Stimulated activated naive CD8-positive, alpha-beta T cell treated with anti-CD3 and anti-CD28 coated beads, Interleukin-15, Interleukin-2, amounts not matched to agents 100 U/mL and 50 U/mL, for 24 hours (primary cell): ENCODE results near the gene ADAMTS3.

Experiments
- ATAC-seq: fragments of 150-1000 bp; cut with Tn5 transposase; one replicate; pipeline ENCODE4 v1.10.0; 2021
- DNase-seq: peaks from one replicate; pipeline ENCODE4 v3.0.0; 2021

Gene ADAMTS3

GRCh38 chr4:72405417-72405816, 163.6 kb downstream of the ADAMTS3 start:
- ATAC-seq, result no peak
- DNase-seq, result no peak

DNA sequence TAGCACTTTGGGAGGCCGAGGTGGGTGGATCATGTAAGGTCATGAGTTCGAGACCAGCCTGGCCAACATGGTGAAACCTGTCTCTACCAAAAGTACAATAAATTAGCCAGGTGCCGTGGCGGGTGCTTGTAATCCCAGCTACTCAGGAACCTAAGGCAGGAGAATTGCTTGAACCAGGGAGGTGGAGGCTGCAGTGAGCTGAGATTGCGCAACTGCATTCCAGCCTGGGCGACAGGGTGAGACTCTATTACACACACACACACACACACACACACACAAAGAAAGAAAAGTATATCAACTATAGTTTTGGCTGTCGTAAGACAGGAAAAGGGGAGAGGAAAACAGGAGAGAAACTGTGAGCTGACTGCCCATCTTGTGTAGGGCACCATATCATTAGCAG, 171.7 kb downstream of the ADAMTS3 start:
- ATAC-seq (no peak), DNase-seq (no peak)

- ATAC-seq (no peak), DNase-seq (no peak)
Measured at GRCh38 chr4:72394012-72394663, 174.9 kb downstream of the ADAMTS3 start.

DNA sequence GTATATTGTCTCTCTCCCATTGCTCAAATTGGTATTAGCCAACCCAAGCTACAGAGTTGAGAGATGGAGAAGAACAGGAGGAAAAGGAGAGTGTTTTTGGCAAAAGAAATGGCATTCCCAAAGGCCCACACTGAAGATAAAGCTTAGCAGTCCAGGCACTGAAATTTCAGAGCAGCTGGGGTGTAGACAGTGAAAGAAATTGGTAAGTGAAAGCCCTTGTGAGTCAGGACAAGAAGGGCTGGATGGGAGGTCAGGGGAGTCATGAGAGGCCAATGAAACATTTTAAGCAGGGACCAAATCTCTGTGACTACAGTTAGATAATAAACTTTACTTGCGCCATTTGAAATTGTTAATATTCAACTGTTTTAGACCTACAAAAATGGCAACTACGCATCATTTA, 177.7 kb downstream of the ADAMTS3 start:
- no peak for DNase-seq
- no peak for ATAC-seq

- DNase-seq (no peak), ATAC-seq (no peak)
Measured at GRCh38 chr4:72390409-72390808, 178.6 kb downstream of the ADAMTS3 start.

GRCh38 chr4:72388521-72388920, 180.5 kb downstream of the ADAMTS3 start:
- no peak for ATAC-seq
- DNase-seq, result no peak

- DNase-seq, result no peak
- no peak for ATAC-seq
Measured at GRCh38 chr4:72387959-72388358, 181.1 kb downstream of the ADAMTS3 start.

DNA sequence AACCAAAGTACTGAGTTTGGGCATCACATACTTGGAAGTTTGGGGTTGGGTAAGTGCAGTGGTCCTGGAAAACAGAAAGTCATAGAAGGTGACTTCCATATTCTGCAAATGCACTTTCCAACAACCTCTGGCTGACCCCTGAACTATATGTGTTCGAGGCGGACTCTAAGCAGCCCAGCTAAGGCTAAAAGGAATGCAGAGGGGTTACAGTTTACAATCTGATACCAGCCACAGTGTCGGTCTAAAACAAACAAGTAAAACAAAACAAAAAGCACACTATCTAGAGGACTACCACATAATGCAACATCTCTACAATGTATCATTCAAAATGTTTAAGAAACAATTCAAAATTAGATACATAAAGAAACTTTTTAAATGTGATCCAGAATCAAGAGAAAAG, 185.6 kb downstream of the ADAMTS3 start:
- ATAC-seq (no peak), DNase-seq (no peak)

GRCh38 chr4:72378901-72379300, 190.1 kb downstream of the ADAMTS3 start:
- DNase-seq (no peak), ATAC-seq (no peak)

GRCh38 chr4:72377491-72378194, 191.4 kb downstream of the ADAMTS3 start:
- DNase-seq, result no peak
- ATAC-seq, result no peak

GRCh38 chr4:72376901-72377300, 192.1 kb downstream of the ADAMTS3 start:
- ATAC-seq, result no peak

DNA sequence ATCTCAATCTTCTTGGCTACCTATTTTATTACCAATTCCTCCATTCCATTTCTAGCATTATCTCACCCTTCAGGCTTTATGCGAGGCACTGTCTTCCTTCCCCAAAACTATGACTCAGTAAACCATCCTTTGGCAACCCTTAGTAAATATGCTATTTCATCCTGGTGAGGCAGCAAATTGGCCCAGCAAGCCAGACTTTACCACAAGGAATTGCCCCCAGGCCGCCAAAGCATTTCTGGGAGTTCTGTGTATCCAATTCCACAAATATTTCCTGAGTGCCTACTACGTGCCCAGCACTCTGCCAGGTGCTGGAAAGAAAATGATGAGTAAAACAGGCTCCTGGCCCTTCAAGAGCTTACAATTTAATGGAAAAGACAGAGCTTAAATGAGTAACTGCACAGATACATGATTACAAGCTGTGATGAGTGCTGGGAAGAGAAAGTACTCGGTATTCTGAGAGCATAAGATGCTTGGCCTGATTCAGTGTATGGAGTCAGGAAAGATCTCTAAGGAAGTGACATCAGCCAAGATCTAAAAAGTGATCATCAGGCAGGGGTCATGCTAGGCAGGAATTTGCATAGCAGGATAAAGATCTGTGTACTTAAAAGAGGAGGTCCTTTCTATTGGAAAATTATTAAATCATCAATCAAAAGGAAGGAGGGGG, 193.8 kb downstream of the ADAMTS3 start:
- DNase-seq (no peak), ATAC-seq (no peak)

More at GRCh38 chr4:72376901-72377300, 192.1 kb downstream of the ADAMTS3 start:
- DNase-seq, result no peak

DNA sequence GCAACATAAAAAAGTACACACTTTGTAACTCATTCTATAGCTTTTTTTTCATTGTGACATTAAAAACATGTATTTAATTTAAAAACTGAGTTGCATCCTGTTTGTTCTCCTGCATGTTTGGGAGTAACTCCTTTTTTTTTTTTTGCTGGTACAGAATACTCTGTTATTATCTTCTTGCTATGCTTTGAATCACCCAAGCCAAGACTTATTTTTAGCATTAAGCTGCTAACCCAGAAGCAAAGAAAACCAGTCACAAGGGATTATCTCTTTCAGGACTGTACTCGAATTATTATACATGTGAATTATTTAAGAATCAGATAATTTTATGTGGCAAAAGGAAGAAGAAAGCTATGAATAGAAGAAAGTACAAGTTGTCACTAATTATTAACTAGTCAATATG, 194.9 kb downstream of the ADAMTS3 start:
- DNase-seq, result no peak
- ATAC-seq, result no peak

DNA sequence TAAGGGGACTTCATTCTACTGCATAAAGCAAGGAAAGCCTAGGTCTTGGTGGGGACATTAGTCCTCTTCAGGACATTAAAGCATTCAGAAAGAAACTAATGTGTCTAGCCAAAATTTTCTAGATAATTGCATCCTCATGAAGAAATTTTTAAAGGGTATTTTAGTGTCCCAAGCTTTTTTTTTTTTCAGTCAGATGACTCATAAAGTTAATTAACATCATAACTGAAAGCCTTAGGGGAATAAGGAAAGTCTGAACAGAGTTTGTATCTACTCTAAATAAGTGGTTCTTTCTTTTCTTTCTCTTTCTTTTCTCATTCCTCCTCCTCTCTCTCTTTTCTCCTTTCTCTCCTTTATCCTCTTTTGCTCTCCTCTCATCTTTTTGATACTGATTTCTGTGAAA, 202.4 kb downstream of the ADAMTS3 start:
- no peak for ATAC-seq

DNA sequence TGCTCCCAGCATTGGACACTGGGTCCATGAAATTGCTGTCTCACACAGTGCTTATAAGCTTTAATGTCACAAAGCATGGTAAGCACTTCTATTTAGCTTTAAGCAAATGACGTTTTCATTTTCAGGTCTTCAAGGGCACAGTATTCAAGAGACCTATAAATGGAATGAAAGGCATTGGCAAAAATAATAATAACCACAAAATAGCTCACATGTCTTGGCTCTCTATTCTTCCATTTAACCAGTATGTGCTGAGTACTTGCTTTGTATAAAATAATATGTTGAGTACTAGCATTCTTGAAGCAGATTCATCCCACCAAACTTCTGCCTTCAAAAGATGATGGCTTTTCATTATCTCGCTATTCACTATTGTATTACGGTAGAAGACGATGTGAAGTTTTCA, 203.0 kb downstream of the ADAMTS3 start:
- no peak for DNase-seq

More for the DNA sequence above, 202.4 kb downstream of the ADAMTS3 start:
- DNase-seq, result no peak

DNA sequence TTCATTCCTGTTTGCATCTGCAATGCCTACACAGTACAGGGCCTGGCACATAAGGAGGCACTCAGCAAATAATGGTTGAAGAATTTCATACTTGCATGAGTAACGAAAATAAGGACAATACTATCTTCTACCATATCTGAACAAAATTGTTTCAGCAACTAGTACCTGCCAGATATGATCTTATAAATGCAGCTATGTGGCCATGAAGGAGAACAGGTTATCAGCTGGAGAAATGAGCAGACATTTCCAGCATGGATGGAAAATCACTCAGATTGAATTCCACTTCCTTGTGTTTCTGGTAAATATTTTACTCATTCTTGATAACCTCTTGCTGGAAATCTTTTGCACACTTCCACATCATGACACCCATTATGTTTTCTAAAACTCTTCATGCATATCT, 204.0 kb downstream of the ADAMTS3 start:
- no peak for ATAC-seq

More for the DNA sequence above, 203.0 kb downstream of the ADAMTS3 start:
- ATAC-seq, result no peak

DNA sequence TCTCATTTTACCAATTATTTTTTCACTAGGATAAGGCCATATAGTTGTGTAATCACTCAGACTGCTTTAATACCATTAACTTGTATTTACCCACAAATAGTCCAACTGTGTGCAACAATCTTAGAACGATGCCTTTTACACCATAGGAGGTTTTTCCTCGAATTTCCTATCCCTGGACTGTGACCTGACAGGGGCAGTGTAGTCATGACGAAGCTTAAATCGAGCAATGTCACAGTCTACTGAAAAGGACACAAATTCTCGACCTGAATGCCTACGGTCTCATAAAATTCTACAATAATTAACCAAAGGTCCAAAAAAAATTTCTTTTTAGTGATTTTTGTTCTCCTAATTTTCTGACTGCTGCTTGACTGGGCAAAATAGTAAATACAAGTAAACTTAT, 208.9 kb downstream of the ADAMTS3 start:
- DNase-seq (no peak), ATAC-seq (no peak)

More for the DNA sequence above, 204.0 kb downstream of the ADAMTS3 start:
- DNase-seq, result no peak

DNA sequence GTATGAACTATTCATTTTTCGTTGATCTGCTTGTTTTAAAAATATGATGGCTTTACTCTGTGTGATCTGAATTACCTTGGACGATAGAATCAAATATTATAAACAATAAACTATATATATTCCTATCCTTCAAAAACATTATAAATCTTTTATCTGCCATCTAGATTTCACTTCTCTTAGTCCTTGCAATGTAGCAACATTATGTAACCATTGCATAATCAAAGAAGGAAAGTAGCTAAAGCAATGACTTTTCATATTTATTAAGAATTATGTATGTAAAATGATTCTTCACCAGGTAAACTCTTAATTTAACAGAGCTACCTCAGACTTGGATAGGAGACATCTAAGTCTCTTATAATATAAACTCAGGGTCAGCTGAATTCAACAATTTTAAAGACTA, 210.5 kb downstream of the ADAMTS3 start:
- DNase-seq, result no peak

DNA sequence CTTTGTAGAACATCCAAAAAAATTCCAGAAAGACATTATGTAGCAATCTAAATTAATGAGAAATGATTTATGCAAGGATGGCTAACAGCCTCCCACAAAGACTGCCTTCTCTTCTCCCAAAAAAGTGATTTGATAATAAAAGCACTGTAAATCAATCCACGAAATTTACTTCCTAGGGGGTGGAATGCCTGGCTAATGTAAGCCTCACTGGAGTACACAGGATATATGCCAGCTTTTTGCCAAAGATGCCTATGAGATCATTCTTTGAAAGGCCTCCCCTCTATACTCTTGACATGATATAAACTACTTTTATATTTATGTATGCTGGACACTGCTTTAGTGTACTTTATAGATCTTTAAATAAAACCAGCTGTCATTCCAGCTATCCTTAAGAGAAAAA, 211.1 kb downstream of the ADAMTS3 start:
- ATAC-seq (no peak), DNase-seq (no peak)

More for the DNA sequence above, 210.5 kb downstream of the ADAMTS3 start:
- ATAC-seq, result no peak

DNA sequence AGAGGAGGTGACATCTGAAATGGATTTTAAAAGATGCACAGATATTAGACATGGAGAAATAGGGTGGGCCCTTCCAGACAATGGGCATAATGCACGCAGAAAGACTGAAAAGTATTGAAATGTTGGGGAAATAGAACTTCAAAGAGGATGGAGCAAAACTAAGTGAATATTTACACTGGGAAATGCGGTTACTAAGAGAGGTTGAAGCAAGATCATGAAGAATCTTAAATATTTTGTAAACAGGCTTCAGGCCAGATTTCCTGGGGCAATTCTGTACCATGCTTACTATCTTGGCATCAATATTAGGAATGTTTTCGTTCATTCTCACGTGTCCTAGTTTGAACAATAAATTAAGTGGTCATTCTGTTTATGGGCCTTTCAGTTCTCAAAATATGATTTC, 216.3 kb downstream of the ADAMTS3 start:
- DNase-seq, result no peak
- no peak for ATAC-seq

DNA sequence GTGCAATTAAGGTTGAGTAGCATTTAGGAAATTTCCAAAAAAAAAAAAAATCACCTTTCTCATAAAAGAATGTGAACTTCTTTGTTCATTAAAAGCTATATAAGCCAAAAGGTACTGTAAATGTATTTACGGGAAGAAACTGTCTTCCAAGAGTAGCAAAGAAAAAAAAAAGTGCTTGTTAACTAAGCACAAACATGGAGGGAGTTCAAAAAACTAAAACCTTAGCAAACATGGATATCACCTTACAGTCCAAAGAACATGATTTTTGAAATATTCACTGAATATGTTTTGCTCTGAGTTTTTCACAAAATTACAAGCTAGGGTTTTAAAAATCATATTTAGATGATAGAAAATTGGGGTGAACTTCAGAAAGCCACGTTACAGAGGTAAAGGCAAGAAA, 217.5 kb downstream of the ADAMTS3 start:
- DNase-seq, result no peak

DNA sequence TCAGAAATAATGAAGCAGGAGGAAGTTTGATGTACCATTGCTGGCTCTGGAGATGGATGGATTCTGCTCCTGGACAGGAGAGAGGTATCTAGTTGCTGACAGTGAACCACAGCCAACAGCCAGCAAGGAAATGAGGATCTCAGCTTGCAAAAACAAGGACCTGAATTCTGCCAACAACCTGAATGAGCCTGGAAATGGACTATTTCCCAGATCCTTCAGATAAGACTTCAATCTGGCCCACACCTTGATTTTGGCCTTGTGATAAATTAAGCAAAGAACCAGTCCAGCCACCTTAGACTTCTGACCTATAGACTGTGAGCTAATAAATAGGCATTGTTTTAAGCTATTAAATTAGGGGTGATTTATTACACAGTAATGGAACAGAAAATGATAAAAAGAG, 220.3 kb downstream of the ADAMTS3 start:
- ATAC-seq (no peak), DNase-seq (no peak)

More for the DNA sequence above, 217.5 kb downstream of the ADAMTS3 start:
- ATAC-seq, result no peak

DNA sequence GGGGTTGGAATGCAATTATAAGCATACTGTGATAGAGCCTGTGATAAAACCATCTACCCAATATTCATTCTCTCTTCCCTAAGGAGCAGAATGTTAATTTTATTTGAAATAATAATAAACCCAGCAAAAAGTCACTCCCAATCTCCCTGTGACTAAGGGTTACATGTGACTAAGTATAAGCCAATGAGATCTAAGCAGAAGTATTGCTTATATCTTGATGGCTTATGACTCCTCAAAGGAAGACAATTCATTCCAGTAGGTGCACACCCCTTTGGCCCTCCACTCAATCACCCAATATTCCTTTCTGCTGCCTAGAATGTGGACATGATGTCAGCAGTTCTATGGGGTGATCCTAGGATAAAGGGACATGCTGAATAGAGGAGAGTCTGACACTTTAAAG, 224.6 kb downstream of the ADAMTS3 start:
- DNase-seq (no peak), ATAC-seq (no peak)
